Measurements from ENCODE around the gene PDZD4.

The PDZD4 gene

GRCh38 chrX:153862369-153863250, 32.3 kb upstream of the PDZD4 start:
- no peak overlapping the region for H3K4me3 ChIP-seq (replicated peaks; ENCODE audit: low read depth, low read length)
- TF ChIP-seq CTCF (IDR thresholded peaks at IDR 0.05; ENCODE audit: insufficient read depth, low read length, poor library complexity, severe bottlenecking): no peak
- no peaks in the 10 kb centered on the region for H3K36me3 ChIP-seq (ENCODE audit: control insufficient read depth, insufficient read depth, low read length)
- H3K27me3 ChIP-seq (replicated peaks; ENCODE audit: control insufficient read depth, insufficient read depth, low read length): no peaks in the 10 kb centered on the region; the same call in 1 of the 2 replicates
- no peak for DNase-seq (ENCODE audit: extremely low read depth, insufficient read length)

GRCh38 chrX:153861733-153862310, 31.5 kb upstream of the PDZD4 start:
- no peak for DNase-seq (ENCODE audit: extremely low read depth, insufficient read length)
- TF ChIP-seq CTCF (IDR thresholded peaks at IDR 0.05; ENCODE audit: insufficient read depth, low read length, poor library complexity, severe bottlenecking): no peak
- H3K27me3 ChIP-seq (replicated peaks; ENCODE audit: control insufficient read depth, insufficient read depth, low read length): peaks cover 1% of the 10 kb centered on the region; the same call in 1 of the 2 replicates
- no peak overlapping the region for H3K4me3 ChIP-seq (replicated peaks; ENCODE audit: low read depth, low read length)
- no peaks in the 10 kb centered on the region for H3K36me3 ChIP-seq (ENCODE audit: control insufficient read depth, insufficient read depth, low read length)

- Histone ChIP-seq H3K36me3 (ENCODE audit: control insufficient read depth, insufficient read depth, low read length) (no peaks in the 10 kb centered on the region), H3K27me3 (replicated peaks; ENCODE audit: control insufficient read depth, insufficient read depth, low read length) (peaks cover 2% of the 10 kb centered on the region; the same call in 1 of the 2 replicates), H3K4me3 (replicated peaks; ENCODE audit: low read depth, low read length) (no peak overlapping the region)
- DNase-seq (ENCODE audit: extremely low read depth, insufficient read length): no peak
- TF ChIP-seq CTCF (IDR thresholded peaks at IDR 0.05; ENCODE audit: insufficient read depth, low read length, poor library complexity, severe bottlenecking): no peak
Observed at GRCh38 chrX:153861151-153861550, 30.8 kb upstream of the PDZD4 start.

GRCh38 chrX:153857348-153857903, 27.1 kb upstream of the PDZD4 start:
- H3K36me3 ChIP-seq (ENCODE audit: control insufficient read depth, insufficient read depth, low read length): no peaks in the 10 kb centered on the region
- DNase-seq (ENCODE audit: extremely low read depth, insufficient read length): no peak
- H3K27me3 ChIP-seq (replicated peaks; ENCODE audit: control insufficient read depth, insufficient read depth, low read length): peaks cover 2% of the 10 kb centered on the region; the same call in 1 of the 2 replicates
- H3K4me3 ChIP-seq (replicated peaks; ENCODE audit: low read depth, low read length): no peak overlapping the region
- TF ChIP-seq CTCF (IDR thresholded peaks at IDR 0.05; ENCODE audit: insufficient read depth, low read length, poor library complexity, severe bottlenecking): no peak

GRCh38 chrX:153854702-153855101, 24.4 kb upstream of the PDZD4 start:
- no peaks in the 10 kb centered on the region for H3K36me3 ChIP-seq (ENCODE audit: control insufficient read depth, insufficient read depth, low read length)
- H3K27me3 ChIP-seq (replicated peaks; ENCODE audit: control insufficient read depth, insufficient read depth, low read length): peaks cover 2% of the 10 kb centered on the region; the same call in 1 of the 2 replicates
- no peak for DNase-seq (ENCODE audit: extremely low read depth, insufficient read length)
- TF ChIP-seq CTCF (IDR thresholded peaks at IDR 0.05; ENCODE audit: insufficient read depth, low read length, poor library complexity, severe bottlenecking): no peak
- H3K4me3 ChIP-seq (replicated peaks; ENCODE audit: low read depth, low read length): no peak overlapping the region

All from GM06990 (cell line).